ES-I3 (cell line): ENCODE data around the gene PGS1.

Experiments used
- H3K36me3 ChIP-seq: 2 replicates; pipeline ENCODE4 v1.6.1; 2013; ENCODE audit warnings: mild to moderate bottlenecking, low read length, control low read depth, moderate library complexity; ENCODE audit not compliant: insufficient read depth
- H3K4me1 ChIP-seq: 2 replicates; pipeline ENCODE4 v1.6.1; 2013; ENCODE audit warnings: mild to moderate bottlenecking, control low read depth, low read length; ENCODE audit not compliant: insufficient read depth
- H3K9ac ChIP-seq: 2 replicates; pipeline ENCODE4 v1.6.1; 2013; ENCODE audit warnings: low read depth, mild to moderate bottlenecking, low read length, moderate library complexity
- H3K9me3 ChIP-seq: 2 replicates; pipeline ENCODE4 v1.6.1; 2013; ENCODE audit warnings: mild to moderate bottlenecking, low read length, moderate library complexity; ENCODE audit not compliant: control insufficient read depth, insufficient read depth

PGS1 gene

GRCh38 chr17:78343187-78343542 is 35.3 kb upstream of the PGS1 start:
- Histone ChIP-seq H3K9me3 (no peaks in the 10 kb centered on the region), H3K36me3 (no peaks in the 10 kb centered on the region), H3K9ac (no peak overlapping the region; the same call in 1 of the 2 replicates), H3K4me1 (peaks cover 25% of the 10 kb centered on the region)

GRCh38 chr17:78343543-78344201 is 34.8 kb upstream of the PGS1 start:
- H3K4me1 ChIP-seq = peaks cover 22% of the 10 kb centered on the region
- no peaks in the 10 kb centered on the region for H3K9me3 ChIP-seq
- no peak overlapping the region for H3K9ac ChIP-seq
- H3K36me3 ChIP-seq = no peaks in the 10 kb centered on the region

- peaks cover 17% of the 10 kb centered on the region for H3K4me1 ChIP-seq
- no peaks in the 10 kb centered on the region for H3K36me3 ChIP-seq
- no peaks in the 10 kb centered on the region for H3K9me3 ChIP-seq
- no peak overlapping the region for H3K9ac ChIP-seq
Observed at GRCh38 chr17:78344666-78345065, 33.8 kb upstream of the PGS1 start.

GRCh38 chr17:78345172-78345571 is 33.3 kb upstream of the PGS1 start:
- Histone ChIP-seq H3K9ac (no peak overlapping the region), H3K36me3 (no peaks in the 10 kb centered on the region), H3K4me1 (peaks cover 17% of the 10 kb centered on the region), H3K9me3 (no peaks in the 10 kb centered on the region)

DNA sequence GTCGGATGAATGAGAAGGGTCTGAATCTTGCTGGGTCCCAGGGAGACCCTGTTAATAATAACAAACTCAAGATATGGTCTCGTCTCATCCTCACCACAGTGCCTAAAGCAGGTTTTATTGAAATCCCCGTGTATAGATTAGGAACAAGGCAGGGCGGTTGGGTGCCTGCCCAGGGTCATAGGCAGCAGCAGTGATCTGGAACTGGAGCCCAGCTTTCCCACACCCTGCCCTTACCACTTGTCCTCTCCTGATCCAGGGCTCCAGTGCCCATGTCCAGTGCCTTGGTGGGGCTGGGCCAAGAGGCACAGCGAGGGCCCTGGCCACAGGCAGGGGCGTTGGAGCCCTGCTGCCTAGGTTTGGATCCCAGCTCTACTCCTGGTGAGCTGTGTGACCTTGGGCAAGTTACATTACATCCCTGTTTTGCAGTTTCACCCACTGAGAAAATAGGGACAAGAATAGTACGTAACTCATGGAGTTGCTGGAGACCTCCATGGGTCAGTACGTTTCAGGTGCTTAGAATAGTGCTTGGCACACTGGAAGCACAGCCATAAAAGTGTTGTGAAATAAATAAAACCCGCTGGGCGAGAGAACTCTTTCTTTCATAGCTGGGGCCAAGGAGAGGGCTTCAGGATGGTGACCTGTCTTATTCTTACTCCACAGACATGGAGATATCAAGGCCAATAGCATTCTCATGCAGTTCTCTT is 32.5 kb upstream of the PGS1 start:
- no peaks in the 10 kb centered on the region for H3K36me3 ChIP-seq
- H3K9ac ChIP-seq = no peak overlapping the region
- H3K4me1 ChIP-seq = peaks cover 17% of the 10 kb centered on the region
- H3K9me3 ChIP-seq = no peaks in the 10 kb centered on the region

- Histone ChIP-seq H3K9ac (no peak overlapping the region), H3K9me3 (no peaks in the 10 kb centered on the region), H3K36me3 (no peaks in the 10 kb centered on the region), H3K4me1 (peaks cover 21% of the 10 kb centered on the region)
Observed at GRCh38 chr17:78346605-78347250, 31.7 kb upstream of the PGS1 start.

GRCh38 chr17:78347453-78347852 is 31.0 kb upstream of the PGS1 start:
- Histone ChIP-seq H3K4me1 (peaks cover 26% of the 10 kb centered on the region), H3K36me3 (no peaks in the 10 kb centered on the region), H3K9me3 (no peaks in the 10 kb centered on the region), H3K9ac (no peak overlapping the region)

DNA sequence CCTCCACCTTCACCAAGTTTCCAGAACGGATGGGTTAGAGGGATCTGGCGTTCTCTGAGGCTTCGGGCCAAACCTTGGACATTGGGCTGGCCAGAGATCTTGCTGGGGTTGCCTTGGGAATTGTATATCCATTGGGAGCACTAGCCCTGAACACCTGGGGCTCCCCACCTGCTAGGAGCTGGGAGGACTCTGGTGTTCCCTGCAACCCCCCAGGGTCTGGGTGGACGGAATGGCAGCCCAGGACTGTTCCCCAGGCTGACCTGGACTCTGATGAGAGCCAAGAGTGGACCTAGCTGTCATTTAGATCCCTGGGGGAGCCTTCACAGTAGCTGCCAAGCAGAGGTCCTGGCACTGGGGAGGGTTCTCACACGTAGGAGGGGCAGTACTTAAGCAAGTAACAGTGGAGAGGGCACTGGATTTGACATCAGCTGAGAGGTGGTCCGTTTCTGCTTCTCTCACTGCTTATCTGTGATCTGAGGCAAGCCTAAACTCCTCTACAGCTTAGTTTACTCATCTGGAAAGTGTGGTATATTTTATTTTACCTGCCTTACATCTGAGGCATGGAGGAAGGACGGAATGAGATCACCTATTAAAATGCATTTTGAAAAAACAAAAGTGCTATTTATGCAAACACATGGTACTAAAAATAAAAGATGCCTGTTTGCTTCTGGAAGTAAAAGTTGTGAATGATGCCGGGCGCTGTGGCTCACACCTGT is 30.2 kb upstream of the PGS1 start:
- H3K9me3 ChIP-seq = no peaks in the 10 kb centered on the region
- H3K4me1 ChIP-seq = peaks cover 19% of the 10 kb centered on the region
- no peak overlapping the region for H3K9ac ChIP-seq
- no peaks in the 10 kb centered on the region for H3K36me3 ChIP-seq

- no peaks in the 10 kb centered on the region for H3K36me3 ChIP-seq
- H3K9me3 ChIP-seq = no peaks in the 10 kb centered on the region
- no peak overlapping the region for H3K9ac ChIP-seq
Observed at GRCh38 chr17:78349891-78350642, 28.4 kb upstream of the PGS1 start.

GRCh38 chr17:78351449-78352006 is 26.9 kb upstream of the PGS1 start:
- Histone ChIP-seq H3K9ac (peak overlapping the region; percentile 34), H3K4me1 (peaks cover 34% of the 10 kb centered on the region), H3K9me3 (no peaks in the 10 kb centered on the region), H3K36me3 (no peaks in the 10 kb centered on the region)

More at GRCh38 chr17:78349891-78350642, 28.4 kb upstream of the PGS1 start:
- H3K4me1 ChIP-seq = peaks cover 23% of the 10 kb centered on the region

DNA sequence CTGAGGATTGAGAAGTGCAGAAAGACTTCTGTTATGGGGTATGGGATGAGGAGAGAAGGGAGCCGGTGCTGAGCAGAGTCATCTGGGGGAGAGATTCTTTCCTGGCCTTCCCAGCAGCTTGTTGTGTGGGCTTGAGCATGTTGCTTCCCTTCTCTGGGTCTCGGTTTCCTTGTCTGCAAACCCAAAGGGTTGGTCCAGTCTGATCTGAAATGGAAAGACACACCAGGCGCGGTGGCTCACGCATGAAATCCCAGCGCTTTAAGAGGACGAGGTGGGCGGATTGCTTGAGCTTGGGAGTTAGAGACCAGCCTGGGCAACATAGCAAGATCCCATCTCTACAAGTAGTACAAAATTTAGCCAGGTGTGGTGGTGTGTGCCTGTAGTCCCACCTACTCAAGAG is 24.6 kb upstream of the PGS1 start:
- Histone ChIP-seq H3K9ac (peak overlapping the region; percentile 39; the same call in 1 of the 2 replicates), H3K36me3 (no peaks in the 10 kb centered on the region), H3K9me3 (no peaks in the 10 kb centered on the region), H3K4me1 (peaks cover 46% of the 10 kb centered on the region)

GRCh38 chr17:78355045-78355641 is 23.3 kb upstream of the PGS1 start:
- Histone ChIP-seq H3K4me1 (peaks cover 46% of the 10 kb centered on the region), H3K9ac (no peak overlapping the region), H3K9me3 (no peaks in the 10 kb centered on the region), H3K36me3 (no peaks in the 10 kb centered on the region)

- no peak overlapping the region for H3K9ac ChIP-seq
- H3K36me3 ChIP-seq = no peaks in the 10 kb centered on the region
- no peaks in the 10 kb centered on the region for H3K9me3 ChIP-seq
- H3K4me1 ChIP-seq = peaks cover 46% of the 10 kb centered on the region
Observed at GRCh38 chr17:78355701-78356100, 22.7 kb upstream of the PGS1 start.
